ENCODE results near the gene TRMT10B.
"Not testable (repeated sequence)": the region's sequence is repeated elsewhere in the genome, so short reads cannot be mapped to it uniquely, and the experiment has no call there.

The TRMT10B gene

DNA sequence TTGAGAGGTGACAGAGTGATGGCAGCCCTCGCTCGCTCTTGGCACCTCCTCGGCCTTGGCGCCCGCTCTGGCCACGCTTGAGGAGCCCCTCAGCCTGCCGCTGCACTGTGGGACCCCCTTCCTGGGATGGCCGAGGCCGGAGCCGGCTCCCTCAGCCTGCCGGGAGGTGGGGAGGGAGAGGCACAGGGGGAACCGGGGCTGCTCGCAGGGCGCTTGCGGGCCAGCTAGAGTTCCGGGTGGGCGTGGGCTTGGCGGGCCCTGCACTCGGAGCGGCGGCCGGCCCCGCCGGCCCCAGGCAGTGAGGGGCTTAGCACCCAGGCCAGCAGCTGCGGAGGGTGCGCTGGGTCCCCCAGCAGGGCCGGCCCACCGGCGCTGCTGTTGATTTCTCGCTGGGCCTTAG lies 1.9 kb upstream of the TRMT10B start:
- not testable (repeated sequence) for DNase-seq (ENCODE audit: low spot score)

DNA sequence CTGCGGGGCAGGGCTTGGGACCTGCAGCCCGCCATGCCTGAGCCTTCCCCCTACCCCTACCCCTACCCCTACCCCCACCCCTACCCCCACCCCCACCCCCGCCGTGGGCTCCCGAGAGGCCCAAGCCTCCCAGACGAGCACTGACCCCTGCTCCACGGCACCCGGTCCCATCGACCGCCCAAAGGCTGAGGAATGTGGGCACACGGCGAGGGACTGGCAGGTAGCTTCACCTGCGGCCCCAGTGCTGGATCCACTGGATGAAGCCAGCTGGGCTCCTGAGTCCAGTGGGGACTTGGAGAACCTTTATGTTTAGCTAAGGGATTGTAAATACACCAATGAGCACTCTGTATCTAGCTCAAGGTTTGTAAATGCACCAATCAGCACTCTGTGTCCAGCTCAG lies 1.5 kb upstream of the TRMT10B start:
- DNase-seq (ENCODE audit: low spot score): not testable (repeated sequence)

DNA sequence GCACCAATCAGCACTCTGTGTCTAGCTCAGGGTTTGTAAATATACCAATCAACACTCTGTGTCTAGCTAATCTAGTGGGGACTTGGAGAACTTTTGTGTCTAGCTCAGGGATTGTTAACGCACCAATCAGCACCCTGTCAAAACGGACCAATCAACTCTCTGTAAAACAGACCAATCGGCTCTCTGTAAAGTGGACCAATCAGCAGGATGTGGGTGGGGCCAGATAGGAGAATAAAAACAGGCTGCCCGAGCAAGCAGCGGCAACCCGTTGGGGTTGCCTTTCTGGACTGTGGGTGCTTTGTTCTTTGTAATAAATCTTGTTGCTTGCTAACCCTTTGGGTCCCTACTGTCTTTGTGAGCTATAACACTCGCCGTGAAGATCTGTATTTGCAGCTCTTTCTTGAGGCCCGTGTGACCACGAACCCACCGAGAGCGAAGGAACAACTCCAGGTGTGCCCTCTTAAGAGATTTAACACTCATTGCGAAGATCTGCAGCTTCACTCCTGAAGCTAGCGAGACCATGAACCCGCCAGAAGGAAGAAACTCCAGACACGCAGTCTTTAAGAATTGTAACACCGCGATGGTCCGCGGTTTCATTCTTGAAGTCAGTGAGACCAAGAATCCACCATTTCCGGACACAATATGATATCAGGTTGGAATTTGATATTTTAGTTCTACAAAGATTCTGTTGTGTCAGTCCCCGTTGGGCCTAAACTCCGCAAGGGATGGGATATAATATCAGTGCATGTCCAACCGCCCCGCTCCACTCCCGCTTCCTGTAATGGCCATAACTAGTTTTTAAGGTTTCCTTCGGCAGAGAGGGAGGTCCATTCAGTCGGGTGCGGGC lies 740 bp upstream of the TRMT10B start:
- no peak for DNase-seq (ENCODE audit: low spot score)

DNA sequence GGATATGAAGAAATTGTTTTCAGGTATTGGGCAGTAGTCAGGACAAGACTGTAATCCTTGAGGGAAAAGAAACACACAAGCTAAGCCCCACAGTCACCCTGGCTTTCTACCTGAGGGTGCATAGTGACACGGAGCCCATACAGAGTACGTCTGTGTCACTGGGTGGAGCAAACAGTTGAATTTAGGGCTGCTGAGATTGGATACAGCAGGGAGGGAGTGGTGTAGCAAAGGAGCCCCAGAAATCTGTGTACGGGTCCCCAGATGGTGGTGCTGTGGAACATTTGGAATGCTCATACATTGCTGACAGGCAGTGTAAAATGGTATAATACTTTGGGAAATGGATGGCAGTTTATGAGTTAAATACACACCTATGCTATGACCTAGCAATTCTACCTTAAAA lies 5.1 kb downstream of the TRMT10B start:
- DNase-seq (ENCODE audit: low spot score): no peak

DNA sequence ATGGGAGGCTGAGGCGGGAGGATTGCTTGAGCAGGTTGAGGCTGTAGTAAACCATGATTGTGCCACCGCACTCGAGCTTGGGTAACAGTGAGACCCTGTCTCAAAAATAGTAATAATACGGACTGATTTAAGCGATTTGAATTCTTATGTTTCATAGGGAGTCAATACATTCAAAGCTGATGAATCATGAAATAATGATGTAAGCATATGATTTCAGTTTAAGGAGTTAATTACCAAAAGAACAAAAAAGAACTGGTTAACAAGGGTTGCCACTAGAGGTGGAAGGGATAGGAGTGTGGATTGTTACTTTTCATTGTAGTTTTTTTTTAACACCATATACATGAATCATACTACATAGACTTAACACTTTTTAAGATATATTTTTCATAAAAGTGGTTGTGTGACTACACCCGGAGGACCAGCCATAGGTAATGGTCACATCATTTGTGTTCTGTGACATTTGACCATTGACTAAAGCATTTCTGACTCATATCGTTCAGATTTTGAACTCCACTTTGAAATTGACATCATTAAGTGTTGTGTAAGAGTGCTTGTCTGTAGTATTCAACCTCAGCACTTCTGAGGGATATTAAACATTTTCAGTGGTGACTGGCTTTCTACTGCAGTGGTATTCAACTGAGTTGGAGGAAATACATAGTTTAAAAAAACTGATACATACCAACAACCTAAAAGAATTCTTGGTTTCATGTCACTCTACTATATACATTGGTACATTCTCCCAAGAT lies 7.0 kb downstream of the TRMT10B start:
- no peak for DNase-seq (ENCODE audit: low spot score)

DNA sequence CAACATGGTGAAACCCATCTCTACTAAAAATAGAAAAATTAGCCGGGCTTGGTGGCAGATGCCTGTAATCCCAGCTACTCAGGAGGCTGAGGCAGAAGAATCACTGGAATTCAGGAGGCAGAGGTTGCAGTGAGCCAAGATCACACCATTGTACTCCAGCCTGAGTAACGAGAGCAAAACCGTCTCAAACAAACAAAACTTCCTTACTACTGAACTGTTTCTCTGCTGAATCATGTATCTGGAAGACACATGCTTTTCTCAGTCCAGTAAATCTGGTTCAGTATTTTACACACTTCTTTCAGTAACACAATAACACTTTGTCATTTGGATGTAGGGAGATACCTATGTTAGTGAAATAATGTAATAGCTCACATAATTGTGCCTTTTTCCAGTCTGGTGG lies 7.9 kb downstream of the TRMT10B start:
- DNase-seq (ENCODE audit: low spot score): no peak

DNA sequence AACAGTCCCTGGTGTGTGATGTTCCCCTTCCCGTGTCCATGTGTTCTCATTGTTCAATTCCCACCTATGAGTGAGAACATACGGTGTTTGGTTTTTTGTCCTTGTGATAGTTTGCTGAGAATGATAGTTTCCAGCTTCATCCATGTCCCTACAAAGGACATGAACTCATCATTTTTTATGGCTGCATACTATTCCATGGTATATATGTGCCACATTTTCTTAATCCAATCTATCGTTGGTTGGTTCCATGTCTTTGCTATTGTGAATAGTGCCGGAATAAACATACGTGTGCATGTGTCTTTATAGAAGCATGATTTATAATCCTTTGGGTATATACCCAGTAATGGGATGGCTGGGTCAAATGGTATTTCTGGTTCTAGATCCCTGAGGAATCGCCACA lies 11.7 kb downstream of the TRMT10B start:
- DNase-seq (ENCODE audit: low spot score): not testable (repeated sequence)

DNA sequence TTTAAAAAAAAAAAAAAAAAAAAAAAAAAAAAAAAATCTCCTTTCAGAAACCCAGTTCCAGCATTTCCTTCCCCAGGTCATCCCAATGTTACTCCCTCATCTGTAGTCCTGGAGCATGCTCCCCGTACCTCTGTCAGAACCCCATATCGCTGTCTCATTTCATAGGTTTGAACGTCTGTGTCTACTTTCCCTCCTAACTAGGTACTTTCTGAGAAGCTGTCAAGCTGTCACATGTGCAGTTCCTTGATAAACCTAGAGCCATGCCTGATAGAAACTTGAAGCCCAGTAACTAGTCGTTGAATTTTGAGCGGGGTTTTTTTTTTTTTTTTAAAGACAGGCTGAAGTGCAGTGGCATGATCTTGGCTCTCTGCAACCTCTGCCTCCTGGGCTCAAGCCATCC lies 15.7 kb downstream of the TRMT10B start:
- DNase-seq (ENCODE audit: low spot score): peak; percentile 11

DNA sequence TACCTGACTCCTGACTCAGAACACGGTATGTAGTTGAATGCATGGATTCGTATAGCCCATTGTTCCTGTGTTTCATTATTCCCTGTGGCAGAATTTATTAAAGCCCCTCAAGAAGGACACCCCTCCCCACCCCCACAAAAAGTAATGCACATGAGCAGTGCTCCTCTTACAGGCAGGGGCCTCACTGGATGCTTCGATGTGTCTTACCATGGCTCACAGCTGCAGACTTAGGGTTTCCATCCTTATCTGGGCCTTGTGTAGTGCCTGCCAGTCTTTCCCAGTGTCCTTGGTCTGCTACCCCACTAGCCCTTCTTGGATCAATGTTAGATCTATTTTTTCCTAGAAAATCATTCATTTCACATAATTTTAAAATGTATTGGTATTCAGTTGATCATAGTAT lies 16.4 kb downstream of the TRMT10B start:
- DNase-seq (ENCODE audit: low spot score): no peak

DNA sequence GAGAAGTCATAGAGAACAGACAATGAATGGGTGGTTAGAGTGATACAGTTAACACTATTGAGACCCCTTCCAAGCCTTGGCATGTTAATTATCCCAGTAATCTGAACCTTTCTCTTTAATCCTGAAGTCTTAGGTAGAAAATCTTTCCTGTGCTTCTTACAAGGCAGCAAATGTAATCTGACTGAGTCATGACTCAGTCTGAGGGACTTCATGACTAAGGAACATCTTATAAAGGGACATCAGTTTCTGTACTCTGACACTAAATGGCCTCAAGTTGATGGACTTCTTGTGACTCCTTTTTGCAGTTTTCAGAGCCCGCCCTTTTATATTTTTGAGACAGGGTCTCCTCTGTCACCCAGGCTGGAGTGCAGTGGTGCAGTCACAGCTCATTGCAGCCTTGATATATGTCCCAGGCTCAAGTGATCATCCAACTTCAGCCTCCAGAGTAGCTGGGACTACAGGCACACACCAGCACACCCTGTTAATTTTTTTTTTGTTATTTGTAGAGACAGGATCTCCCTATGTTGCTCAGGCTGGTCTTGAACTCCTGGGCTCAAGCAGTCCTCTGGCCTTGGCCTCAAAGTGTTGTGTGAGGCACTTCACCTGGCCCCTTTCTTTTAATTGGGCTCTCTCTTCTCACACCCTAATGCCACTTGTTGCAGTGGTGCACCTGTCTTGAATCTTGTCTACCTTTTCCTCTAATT lies 21.8 kb downstream of the TRMT10B start:
- no peak for DNase-seq (ENCODE audit: low spot score)

DNA sequence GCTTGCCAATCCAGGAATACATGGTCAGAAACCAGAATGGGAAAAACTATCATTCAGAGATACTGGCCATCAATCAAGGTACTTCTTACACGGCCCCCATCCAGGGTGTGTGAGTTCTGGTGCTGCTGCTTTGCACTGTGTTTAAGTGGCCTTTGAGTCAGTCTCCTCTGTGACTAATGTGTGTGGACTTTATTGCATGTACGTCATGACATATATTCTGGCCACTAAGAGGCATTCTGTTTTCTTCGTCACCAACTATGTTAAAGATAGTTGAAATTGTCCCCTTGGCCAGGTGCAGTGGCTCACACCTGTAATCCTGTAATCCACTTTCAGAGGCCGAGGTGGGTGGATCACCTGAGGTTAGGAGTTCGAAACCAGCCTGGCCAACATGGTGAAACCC lies 22.7 kb downstream of the TRMT10B start:
- DNase-seq (ENCODE audit: low spot score): no peak

DNA sequence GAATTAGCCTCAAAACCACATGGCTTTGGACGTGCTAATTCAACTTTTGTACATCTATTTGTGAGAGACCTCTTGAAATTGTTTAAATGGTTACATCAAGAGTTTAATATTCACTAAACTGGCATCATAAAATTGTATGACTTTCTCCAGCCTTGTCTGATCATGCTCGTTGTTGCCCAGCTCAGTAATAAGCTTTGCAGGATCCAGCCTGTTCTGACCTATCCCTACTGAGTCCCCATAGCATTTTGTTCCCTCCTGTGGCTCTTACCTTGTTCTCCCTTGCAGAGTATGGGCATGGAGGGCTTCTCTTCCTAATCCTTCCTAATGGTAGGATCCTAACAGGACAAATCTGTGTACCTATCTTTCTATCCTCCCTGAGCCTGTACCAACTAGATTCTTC lies 24.9 kb downstream of the TRMT10B start:
- DNase-seq (ENCODE audit: low spot score): no peak

DNA sequence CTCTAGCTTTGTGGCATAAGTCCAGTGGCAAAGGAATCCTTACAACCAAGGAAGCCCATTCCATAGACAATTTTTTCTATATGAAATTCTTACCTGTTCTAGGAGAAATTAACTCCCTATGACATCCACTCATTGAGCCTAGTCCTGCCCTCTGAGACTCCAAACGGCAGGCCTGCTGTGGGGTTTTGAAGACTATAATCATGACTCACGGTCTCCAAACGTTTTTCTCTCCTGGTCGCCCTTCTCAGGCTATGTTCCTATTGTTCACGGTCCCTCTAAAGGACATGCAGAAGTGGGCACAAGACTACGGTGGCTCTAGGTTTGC lies 30.6 kb downstream of the TRMT10B start:
- no peak for DNase-seq (ENCODE audit: low spot score)

DNA sequence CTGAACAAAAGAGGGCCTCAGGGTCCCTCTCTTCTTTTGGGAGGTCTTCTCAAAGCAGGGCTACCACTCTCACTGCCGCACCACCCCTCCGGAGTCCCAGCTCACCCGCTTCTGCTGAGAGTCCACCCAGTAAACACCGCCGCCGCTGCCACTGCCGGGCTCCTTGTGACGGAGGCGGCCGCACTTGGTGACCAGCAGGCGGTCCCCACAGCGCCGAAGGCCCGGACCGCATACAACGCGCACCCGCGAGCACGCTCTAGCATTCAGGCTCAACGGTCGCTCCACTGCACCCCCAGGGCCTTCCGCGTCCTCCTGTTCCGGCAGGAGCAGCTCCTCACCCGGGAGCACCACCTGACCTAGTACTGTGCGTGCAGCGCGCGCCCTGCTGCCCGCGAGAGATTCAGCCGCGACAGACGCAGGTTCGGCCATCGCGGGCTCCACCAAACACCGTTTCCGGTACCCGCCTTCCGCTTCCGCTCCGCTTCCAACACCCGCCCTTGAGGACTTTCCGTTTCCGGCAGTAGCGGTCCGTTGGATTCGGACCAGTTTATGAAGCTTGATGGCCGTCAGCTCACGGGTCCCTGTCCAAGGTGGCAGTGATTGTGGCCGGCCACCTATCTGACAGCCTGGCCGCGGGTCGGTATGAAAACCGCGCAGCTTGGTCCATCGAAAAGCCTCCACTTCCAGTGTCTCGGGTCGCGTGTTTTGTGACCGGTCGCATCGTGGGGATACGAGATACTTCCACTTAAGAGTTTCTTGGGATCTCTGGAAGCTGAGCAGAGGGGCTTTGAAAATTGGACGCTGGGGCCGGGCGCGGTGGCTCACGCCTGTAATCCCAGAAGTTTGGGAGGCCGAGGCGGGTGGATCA lies 31.2 kb downstream of the TRMT10B start, which contains the start of gene EXOSC3:
TSS of gene EXOSC3 (minus strand) at position 449 of the 868 bp plus-strand sequence. CDS start at position 429, 20 bp downstream.
- peak; percentile 85 for DNase-seq (ENCODE audit: low spot score)

DNA sequence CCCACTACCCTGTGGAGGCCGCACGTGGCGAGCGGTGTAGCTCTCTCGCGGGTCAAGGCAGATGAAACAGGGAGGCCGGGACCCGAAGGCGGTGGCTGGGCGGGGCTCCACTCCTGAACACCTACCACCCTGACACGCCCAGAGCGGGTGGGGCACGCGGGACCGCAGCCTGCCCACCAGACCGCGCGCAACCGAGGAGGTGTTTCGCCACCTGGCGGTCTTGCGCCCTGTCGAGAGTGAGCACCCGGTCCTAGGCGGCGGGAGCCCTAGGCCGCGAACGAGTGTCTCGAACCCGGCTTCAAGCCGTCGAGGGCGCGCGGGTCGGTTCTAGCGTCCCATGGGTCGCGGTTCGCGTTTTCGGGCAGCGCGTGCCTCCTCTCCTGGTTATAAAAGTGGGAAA lies 33.5 kb downstream of the TRMT10B start:
- no peak for DNase-seq (ENCODE audit: low spot score)

DNA sequence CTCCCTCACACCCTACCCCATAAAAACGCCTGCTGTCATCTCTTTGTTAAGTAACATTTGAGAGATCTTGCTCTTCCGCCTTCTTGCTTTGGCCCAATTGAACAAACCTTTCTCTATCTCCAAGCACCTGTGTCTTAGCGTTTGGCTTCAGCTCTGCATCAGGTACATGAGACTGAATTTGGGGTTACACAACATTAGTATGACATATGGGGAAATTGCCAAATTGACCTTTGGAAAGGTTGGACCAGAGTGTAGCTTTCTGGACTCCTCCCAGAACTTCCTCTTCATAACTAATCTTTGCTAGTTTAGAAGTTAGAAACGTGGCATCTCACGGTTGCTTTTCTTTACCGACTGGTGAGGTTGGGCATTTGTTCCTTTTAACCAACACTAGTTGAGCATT lies 34.7 kb downstream of the TRMT10B start:
- no peak for DNase-seq (ENCODE audit: low spot score)

DNA sequence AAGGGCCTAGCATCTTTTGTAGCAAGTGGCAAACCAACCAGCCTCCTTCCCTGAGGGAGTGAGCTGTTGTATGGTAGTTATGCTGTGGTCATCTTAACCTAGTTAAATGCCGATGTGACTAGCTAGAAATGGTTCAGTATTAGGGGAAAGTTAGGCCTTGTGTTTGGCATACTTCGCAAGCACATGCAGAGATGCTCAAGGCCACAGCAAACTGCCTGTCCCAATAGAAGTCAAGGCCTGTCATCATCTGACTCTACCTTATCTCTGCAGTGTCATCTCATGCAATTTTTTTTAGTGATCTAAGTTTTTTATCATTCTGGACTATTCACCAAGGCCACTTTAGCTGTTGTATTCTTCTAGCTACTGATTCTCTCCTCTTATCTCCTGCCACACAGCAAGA lies 36.5 kb downstream of the TRMT10B start:
- no peak for DNase-seq (ENCODE audit: low spot score)

DNA sequence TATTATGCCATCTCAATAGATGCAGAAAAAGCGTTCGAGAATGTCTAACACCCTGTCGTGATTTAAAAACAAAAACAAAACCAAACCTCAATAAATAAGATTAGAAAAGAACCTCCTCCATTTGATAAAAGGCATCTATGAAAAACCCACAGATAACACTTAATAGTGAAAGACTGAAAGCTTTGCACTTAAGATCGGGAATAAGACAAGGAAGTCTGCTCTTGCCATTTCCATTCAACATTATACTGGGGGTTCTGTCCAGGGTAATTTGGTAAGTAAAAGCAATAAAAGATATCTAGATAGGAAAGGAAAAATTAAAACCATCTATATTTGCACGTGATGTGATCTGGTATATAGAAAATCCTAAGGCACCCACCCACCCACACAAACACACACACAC lies 38.5 kb downstream of the TRMT10B start:
- DNase-seq (ENCODE audit: low spot score): no peak

DNA sequence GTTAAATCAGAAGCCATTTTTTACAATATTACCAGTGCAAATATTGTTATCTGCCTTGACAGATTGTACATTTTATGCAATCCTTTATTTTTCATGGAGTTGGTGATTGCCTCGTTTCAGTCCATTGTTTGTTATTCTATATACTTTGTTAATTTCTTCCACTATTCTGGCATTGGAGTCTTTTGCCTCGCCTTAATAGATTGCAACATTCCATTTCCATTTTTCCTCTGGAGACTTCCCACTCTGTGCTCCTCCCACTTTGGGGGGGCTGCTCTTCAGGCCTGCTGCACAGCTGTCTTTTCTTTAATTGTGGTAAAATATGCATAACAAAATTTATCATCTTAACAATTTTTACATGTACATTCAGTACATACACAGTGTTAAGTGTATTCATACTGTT lies 42.6 kb downstream of the TRMT10B start:
- DNase-seq (ENCODE audit: low spot score): no peak

DNA sequence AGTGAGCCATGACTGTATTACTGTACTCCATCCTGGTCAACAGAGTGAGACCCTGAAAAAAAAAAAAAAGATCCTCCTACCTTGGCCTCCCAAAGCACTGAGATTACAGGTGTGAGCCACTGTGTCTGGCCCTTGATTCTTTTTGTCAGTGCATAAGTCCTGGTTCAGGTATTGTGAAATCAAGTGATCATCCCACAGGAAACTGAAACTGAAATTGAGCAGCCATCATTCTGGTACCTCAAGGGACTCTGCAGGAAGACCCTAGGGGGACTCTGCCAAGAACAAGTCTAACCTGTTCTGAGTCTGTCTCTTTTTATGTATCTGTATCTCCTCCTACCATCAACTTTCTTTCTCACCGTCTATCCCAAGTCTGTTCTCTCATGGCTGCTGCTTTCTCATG lies 45.1 kb downstream of the TRMT10B start:
- no peak for DNase-seq (ENCODE audit: low spot score)

DNA sequence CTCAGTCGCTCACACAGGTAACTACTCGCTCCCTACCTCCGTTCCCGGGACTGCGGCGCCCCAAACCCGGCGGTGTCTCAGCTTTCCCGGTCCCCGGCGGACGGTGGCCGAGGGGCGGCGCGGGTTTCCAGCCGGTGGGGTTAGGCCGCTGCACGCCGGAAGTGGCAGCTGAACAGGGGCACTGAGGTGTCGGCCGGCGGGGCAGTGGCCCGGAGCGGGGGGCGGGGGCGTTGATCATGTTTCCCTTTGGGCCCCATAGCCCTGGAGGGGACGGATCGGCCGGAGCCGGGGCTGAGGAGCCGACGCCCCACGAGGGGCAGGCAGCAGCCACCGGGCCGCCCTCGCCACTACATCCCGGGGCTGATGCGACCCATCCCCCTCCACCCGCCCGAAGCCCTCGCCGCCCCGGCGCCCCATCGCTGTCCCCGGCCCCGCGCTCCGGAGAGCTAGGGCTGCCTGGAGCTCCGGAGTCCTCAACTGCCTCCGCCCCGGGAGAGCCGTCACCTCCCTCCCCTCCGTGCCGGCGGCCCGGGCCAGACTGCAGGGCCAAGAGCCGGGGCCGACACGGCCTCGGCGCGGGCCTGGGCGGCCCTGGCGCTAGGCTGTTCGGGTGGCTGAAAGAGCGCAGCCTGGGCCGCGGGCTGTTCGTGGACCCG lies 47.2 kb downstream of the TRMT10B start, which contains the start of gene DCAF10:
TSS of gene DCAF10 (plus strand) at position 167 of the 656 bp plus-strand sequence. CDS start at position 237, 70 bp downstream.
- DNase-seq (ENCODE audit: low spot score): peak; percentile 78

Measured in hematopoietic multipotent progenitor cell treated with erythropoietin and hydrocortisone succinate and interleukin-3 and kit ligand, for 17 days (in vitro differentiated cells).